HG03060 (cell line): ENCODE results near the gene XKRX.

Experiments
- ATAC-seq: cut with Tn5 transposase; IDR thresholded peaks from one replicate; pipeline ENCODE4 v1.9.1; 2021; ENCODE audit warnings: low read depth, moderate number of reproducible peaks; ENCODE audit not compliant: unreplicated experiment

XKRX gene

GRCh38 chrX:100904433-100904832, 24.3 kb downstream of the XKRX start:
- no peak for ATAC-seq

GRCh38 chrX:100895365-100896075, 33.2 kb downstream of the XKRX start:
- no peak for ATAC-seq

GRCh38 chrX:100883654-100884053, 45.1 kb downstream of the XKRX start:
- ATAC-seq = no peak

- no peak for ATAC-seq
Measured at GRCh38 chrX:100880368-100880767, 48.3 kb downstream of the XKRX start.

- no peak for ATAC-seq
Measured at GRCh38 chrX:100874325-100874724, 54.4 kb downstream of the XKRX start, which contains the start of gene NOX1. NOX1 (minus strand) TSS chrX:100874359; CDS start chrX:100874139, 220 bp downstream.

- ATAC-seq = no peak
Measured at GRCh38 chrX:100871594-100872560, 56.8 kb downstream of the XKRX start.

- no peak for ATAC-seq
Measured at GRCh38 chrX:100870527-100870926, 58.2 kb downstream of the XKRX start.

- no peak for ATAC-seq
Measured at GRCh38 chrX:100868273-100868672, 60.4 kb downstream of the XKRX start.

GRCh38 chrX:100864657-100865391, 63.9 kb downstream of the XKRX start:
- ATAC-seq = no peak
